Activated CD8-positive, alpha-beta T cell treated with anti-CD3 and anti-CD28 coated beads for 36 hours (primary cell): ENCODE data around the gene AFP. TPM values are rescaled to one million over a fixed set of nuclear protein-coding genes. Genes with fewer than 3 reads are reported as not detected.

Source experiments
- ATAC-seq: fragments of 200-7000 bp; cut with Tn5 transposase; one replicate; pipeline ENCODE4 v1.10.0; 2021; ENCODE audit warnings: mild to moderate bottlenecking, moderate library complexity
- CTCF ChIA-PET: fragments of 350-600 bp; sonication (Branson Sonifier 250); formaldehyde crosslinking; loops from one replicate; lab custom pipeline; 2021; ENCODE audit warnings: antibody characterized with exemption; lab: Charles Lee
- POLR2A ChIA-PET: fragments of 350-600 bp; sonication (Branson Sonifier 250); formaldehyde crosslinking; loops from one replicate; lab custom pipeline; 2021; ENCODE audit warnings: antibody characterized with exemption; lab: Charles Lee
- DNase-seq: peaks from one replicate; pipeline ENCODE4 v3.0.0-alpha.2; 2020
- H3K27ac Mint-ChIP-seq: one replicate; pipeline ENCODE4 v1.8.0; 2021; ENCODE audit warnings: mild to moderate bottlenecking, mixed read lengths
- H3K27me3 Mint-ChIP-seq: one replicate; pipeline ENCODE4 v1.8.0; 2021; ENCODE audit warnings: mixed read lengths
- H3K36me3 Mint-ChIP-seq: one replicate; pipeline ENCODE4 v1.8.0; 2021; ENCODE audit warnings: low read depth, mixed read lengths
- H3K4me1 Mint-ChIP-seq: one replicate; pipeline ENCODE4 v1.8.0; 2021; ENCODE audit warnings: low read depth, mixed read lengths
- H3K4me3 Mint-ChIP-seq: one replicate; pipeline ENCODE4 v1.8.0; 2021; ENCODE audit warnings: mild to moderate bottlenecking, moderate library complexity, mixed read lengths
- H3K9me3 Mint-ChIP-seq: one replicate; pipeline ENCODE4 v1.8.0; 2021; ENCODE audit warnings: mixed read lengths
- intact Hi-C: fragments of 100-400 bp; cut with micrococcal nuclease; formaldehyde crosslinking; loops from one replicate; pipeline ENCODE4 v1.10.0; 2022
- total RNA-seq, 2 experiments: library from RNA; stranded (reverse); gene quantifications; one replicate each; pipeline ENCODE4 v1.2.3, GENCODE V29; 2021
- TF ChIP-seq, protein P1 (sequence below): fragments of 200-600 bp; IDR thresholded peaks from one replicate; pipeline ENCODE4 v1.8.0; 2022; ENCODE audit warnings: antibody characterized with exemption, mild to moderate bottlenecking

AFP gene
- total RNA-seq, 2 experiments from 2014 or later = not detected

DNA sequence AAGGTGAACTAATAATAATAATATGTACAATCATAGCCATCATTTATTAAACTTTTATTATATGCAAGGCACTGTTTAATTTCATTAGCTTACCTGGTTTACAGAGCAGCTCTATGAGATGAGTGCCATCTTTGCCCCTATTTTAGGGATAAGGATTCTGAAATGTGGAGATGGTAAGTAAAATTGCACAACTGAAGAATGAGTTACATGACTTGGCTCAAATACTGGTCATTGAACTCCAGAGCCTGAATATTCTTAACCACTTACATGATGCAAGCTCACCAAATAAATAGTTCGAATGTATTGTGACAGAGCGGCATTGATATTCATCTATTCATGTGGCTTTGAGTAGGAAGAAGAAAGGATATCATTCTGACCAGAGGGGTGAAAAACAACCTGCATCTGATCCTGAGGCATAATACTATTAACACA lies 20.2 kb upstream of the AFP start:
- intact Hi-C loops = no loop called here
- H3K4me1 Mint-ChIP-seq = no peaks in the 10 kb centered on the region
- POLR2A ChIA-PET = no interaction called here
- H3K27ac Mint-ChIP-seq = no peak overlapping the region
- H3K36me3 Mint-ChIP-seq = no peaks in the 10 kb centered on the region
- H3K9me3 Mint-ChIP-seq = no peaks in the 10 kb centered on the region
- no peaks in the 10 kb centered on the region for H3K27me3 Mint-ChIP-seq
- CTCF ChIA-PET = no interaction called here
- DNase-seq (no peak), ATAC-seq (no peak)
- no peak overlapping the region for H3K4me3 Mint-ChIP-seq
- TF ChIP-seq, protein P1, sequence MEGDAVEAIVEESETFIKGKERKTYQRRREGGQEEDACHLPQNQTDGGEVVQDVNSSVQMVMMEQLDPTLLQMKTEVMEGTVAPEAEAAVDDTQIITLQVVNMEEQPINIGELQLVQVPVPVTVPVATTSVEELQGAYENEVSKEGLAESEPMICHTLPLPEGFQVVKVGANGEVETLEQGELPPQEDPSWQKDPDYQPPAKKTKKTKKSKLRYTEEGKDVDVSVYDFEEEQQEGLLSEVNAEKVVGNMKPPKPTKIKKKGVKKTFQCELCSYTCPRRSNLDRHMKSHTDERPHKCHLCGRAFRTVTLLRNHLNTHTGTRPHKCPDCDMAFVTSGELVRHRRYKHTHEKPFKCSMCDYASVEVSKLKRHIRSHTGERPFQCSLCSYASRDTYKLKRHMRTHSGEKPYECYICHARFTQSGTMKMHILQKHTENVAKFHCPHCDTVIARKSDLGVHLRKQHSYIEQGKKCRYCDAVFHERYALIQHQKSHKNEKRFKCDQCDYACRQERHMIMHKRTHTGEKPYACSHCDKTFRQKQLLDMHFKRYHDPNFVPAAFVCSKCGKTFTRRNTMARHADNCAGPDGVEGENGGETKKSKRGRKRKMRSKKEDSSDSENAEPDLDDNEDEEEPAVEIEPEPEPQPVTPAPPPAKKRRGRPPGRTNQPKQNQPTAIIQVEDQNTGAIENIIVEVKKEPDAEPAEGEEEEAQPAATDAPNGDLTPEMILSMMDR = no peak

DNA sequence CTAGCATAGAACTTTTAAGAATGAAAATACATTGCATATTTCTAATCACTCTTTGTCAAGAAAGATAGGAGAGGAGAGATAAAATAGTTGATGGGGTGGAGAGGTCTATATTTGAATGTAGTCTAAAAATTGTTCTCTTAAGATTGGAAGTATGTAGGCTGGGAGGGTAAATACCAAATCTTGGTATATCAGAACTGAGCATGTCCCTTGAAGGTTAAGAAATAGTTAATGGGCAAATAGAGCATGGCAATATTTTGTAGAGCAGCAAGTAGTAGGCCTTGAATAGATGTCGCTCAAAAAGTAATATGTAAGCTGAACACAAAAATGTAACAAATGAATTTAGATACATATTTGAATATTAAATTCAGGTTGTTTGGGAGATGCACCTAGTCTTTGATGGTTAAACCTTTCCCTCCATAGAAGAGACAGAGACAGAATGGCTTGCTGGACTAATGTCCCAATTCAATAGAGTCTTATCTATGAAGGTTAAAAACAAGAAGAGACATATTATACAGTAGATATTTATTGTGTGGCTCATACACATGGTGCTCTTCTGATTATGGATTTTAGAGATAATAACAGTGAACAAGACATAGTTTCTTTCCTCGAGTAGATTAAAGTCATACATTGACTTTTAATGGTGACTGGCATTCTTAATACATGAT lies 19.5 kb upstream of the AFP start:
- ATAC-seq = no peak
- intact Hi-C loops = no loop called here
- H3K27me3 Mint-ChIP-seq = no peaks in the 10 kb centered on the region
- TF ChIP-seq, protein P1 = no peak
- no peaks in the 10 kb centered on the region for H3K36me3 Mint-ChIP-seq
- H3K27ac Mint-ChIP-seq = no peak overlapping the region
- no peaks in the 10 kb centered on the region for H3K4me1 Mint-ChIP-seq
- no peak overlapping the region for H3K4me3 Mint-ChIP-seq
- H3K9me3 Mint-ChIP-seq = no peaks in the 10 kb centered on the region
- CTCF ChIA-PET = no interaction called here
- no peak for DNase-seq
- POLR2A ChIA-PET = no interaction called here

DNA sequence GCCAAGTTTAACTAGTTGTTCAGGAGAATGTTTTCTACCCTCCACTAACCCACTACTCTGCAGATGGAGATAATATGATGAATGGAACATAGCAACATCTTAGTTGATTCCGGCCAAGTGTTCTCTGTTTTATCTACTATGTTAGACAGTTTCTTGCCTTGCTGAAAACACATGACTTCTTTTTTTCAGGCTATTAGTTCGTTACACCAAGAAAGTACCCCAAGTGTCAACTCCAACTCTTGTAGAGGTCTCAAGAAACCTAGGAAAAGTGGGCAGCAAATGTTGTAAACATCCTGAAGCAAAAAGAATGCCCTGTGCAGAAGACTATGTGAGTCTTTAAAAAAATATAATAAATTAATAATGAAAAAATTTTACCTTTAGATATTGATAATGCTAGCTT lies 18.7 kb upstream of the AFP start:
- H3K9me3 Mint-ChIP-seq = no peaks in the 10 kb centered on the region
- no peak overlapping the region for H3K4me3 Mint-ChIP-seq
- POLR2A ChIA-PET = no interaction called here
- H3K36me3 Mint-ChIP-seq = no peaks in the 10 kb centered on the region
- intact Hi-C loops = no loop called here
- DNase-seq = no peak
- ATAC-seq = no peak
- H3K27ac Mint-ChIP-seq = no peak overlapping the region
- TF ChIP-seq, protein P1 = no peak
- CTCF ChIA-PET = interaction anchor here (2.6 kb wide), 1 partner anchor 28 kb away, joined by 8 read pairs; no protein-coding TSS in a partner anchor
- no peaks in the 10 kb centered on the region for H3K27me3 Mint-ChIP-seq
- no peaks in the 10 kb centered on the region for H3K4me1 Mint-ChIP-seq

DNA sequence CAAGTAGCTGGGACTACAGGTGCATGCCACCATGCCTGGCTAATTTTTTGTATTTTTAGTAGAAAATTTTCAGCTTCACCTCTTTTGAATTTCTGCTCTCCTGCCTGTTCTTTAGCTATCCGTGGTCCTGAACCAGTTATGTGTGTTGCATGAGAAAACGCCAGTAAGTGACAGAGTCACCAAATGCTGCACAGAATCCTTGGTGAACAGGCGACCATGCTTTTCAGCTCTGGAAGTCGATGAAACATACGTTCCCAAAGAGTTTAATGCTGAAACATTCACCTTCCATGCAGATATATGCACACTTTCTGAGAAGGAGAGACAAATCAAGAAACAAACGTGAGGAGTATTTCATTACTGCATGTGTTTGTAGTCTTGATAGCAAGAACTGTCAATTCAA lies 18.0 kb upstream of the AFP start:
- H3K4me3 Mint-ChIP-seq = no peak overlapping the region

DNA sequence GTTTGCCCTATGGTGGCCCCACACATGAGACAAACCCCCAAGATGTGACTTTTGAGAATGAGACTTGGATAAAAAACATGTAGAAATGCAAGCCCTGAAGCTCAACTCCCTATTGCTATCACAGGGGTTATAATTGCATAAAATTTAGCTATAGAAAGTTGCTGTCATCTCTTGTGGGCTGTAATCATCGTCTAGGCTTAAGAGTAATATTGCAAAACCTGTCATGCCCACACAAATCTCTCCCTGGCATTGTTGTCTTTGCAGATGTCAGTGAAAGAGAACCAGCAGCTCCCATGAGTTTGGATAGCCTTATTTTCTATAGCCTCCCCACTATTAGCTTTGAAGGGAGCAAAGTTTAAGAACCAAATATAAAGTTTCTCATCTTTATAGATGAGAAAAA lies 17.3 kb upstream of the AFP start:
- H3K27me3 Mint-ChIP-seq = no peaks in the 10 kb centered on the region
- H3K4me1 Mint-ChIP-seq = no peaks in the 10 kb centered on the region
- ATAC-seq (no peak), DNase-seq (no peak)
- no peak overlapping the region for H3K27ac Mint-ChIP-seq
- ChIA-PET POLR2A (no interaction called here), CTCF (interaction anchor here (2.6 kb wide), 1 partner anchor 27 kb away, joined by 8 read pairs; no protein-coding TSS in a partner anchor)
- no peak overlapping the region for H3K4me3 Mint-ChIP-seq
- H3K36me3 Mint-ChIP-seq = no peaks in the 10 kb centered on the region
- H3K9me3 Mint-ChIP-seq = no peaks in the 10 kb centered on the region
- intact Hi-C loops = no loop called here
- TF ChIP-seq, protein P1 = no peak

More for the DNA sequence above, 18.0 kb upstream of the AFP start:
- ChIA-PET POLR2A (no interaction called here), CTCF (interaction anchor here (2.6 kb wide), 1 partner anchor 28 kb away, joined by 8 read pairs; no protein-coding TSS in a partner anchor)
- intact Hi-C loops = no loop called here
- Mint-ChIP-seq H3K36me3 (no peaks in the 10 kb centered on the region), H3K4me1 (no peaks in the 10 kb centered on the region), H3K9me3 (no peaks in the 10 kb centered on the region), H3K27ac (no peak overlapping the region), H3K27me3 (no peaks in the 10 kb centered on the region)
- DNase-seq (no peak), ATAC-seq (no peak)
- TF ChIP-seq, protein P1 = no peak
